K562 (cell line): ENCODE data around the gene CALU. TPM values are rescaled to one million over a fixed set of nuclear protein-coding genes. Genes with fewer than 3 reads are reported as not detected.

Experiments used
- ATAC-seq: fragments of 200-7000 bp; cut with Tn5 transposase; 3 replicates; pipeline ENCODE4 v1.9.1; 2020; ENCODE audit warnings: moderate library complexity
- BruUV-seq: library from RNA; stranded (reverse); fragments of 400-500 nt; replicated peaks from 2 replicates; lab custom pipeline; 2021; lab: Mats Ljungman, UMichigan
- CTCF ChIA-PET: fragments of 300-600 bp; formaldehyde crosslinking; extraction: SDS; loops from one replicate; lab custom pipeline; 2021; ENCODE audit warnings: low intra/inter-chr PET ratio; lab: Yijun Ruan, JAX
- POLR2A ChIA-PET: fragments of 300-600, 350-650 bp; sonication (Branson Sonifier 250); formaldehyde crosslinking; extraction: SDS; loops from one replicate; lab custom pipeline; 2021; ENCODE audit warnings: antibody characterized with exemption, inconsistent platforms; lab: Yijun Ruan, JAX
- DNase-seq, 4 experiments: peaks; one replicate each; pipeline versions ENCODE4 v3.0.0 to v3.0.0-alpha.2; 2011 to 2018; ENCODE audit warnings: low spot score in 3 of 4, mixed read lengths in 3 of 4; ENCODE audit errors: extremely low read depth in 1 of 4
- FAIRE-seq: peaks from 2 replicates; lab custom pipeline; 2011; peaks lifted over from hg19 to GRCh38; lab: Jason Lieb, UNC
- H2AFZ ChIP-seq: 2 replicates; pipeline ENCODE4 v1.6.0; 2011; ENCODE audit warnings: low read depth, low read length, control low read depth, inconsistent platforms
- H3K27ac ChIP-seq: fragments of 200-600 bp; 3 replicates; pipeline ENCODE4 v1.8.0; 2011; ENCODE audit warnings: low read depth, mild to moderate bottlenecking, control low read depth, inconsistent platforms, low read length, moderate library complexity, mixed read lengths; ENCODE audit errors: extremely low read depth
- H3K27me3 ChIP-seq, 2 experiments: fragments of 300-600 bp in 1 of 2; 2 replicates in 1 of 2; 3 replicates in 1 of 2; pipeline versions ENCODE4 v1.6.0 to v1.8.0; 2011; ENCODE audit warnings: inconsistent platforms in 2 of 2, low read length in 2 of 2, mild to moderate bottlenecking in 1 of 2, mixed read lengths in 1 of 2, moderate library complexity in 1 of 2; ENCODE audit not compliant: control insufficient read depth in 2 of 2, insufficient read depth in 2 of 2
- H3K36me3 ChIP-seq: fragments of 300-600 bp; 3 replicates; pipeline ENCODE4 v1.8.0; 2011; ENCODE audit warnings: mild to moderate bottlenecking, low read length, inconsistent platforms; ENCODE audit not compliant: control insufficient read depth, insufficient read depth
- H3K4me1 ChIP-seq, 2 experiments: fragments of 200-600 bp in 1 of 2; replicated peaks in 1 of 2; 2 replicates in 1 of 2; 3 replicates in 1 of 2; pipeline versions ENCODE4 v1.5.1 to v1.8.0; 2011; ENCODE audit warnings: inconsistent platforms in 2 of 2, low read length in 2 of 2, mild to moderate bottlenecking in 1 of 2, mixed read lengths in 1 of 2, moderate library complexity in 1 of 2; ENCODE audit not compliant: control insufficient read depth in 2 of 2, insufficient read depth in 2 of 2
- H3K4me2 ChIP-seq: 2 replicates; pipeline ENCODE4 v1.6.1; 2011; ENCODE audit warnings: low read length, control low read depth, inconsistent platforms, mixed read lengths; ENCODE audit not compliant: insufficient read depth
- H3K4me3 ChIP-seq: fragments of 200-600 bp; sonication (generic), shearing (Covaris generic); 2 replicates; pipeline ENCODE4 v1.5.1; 2016; ENCODE audit warnings: control low read depth, inconsistent platforms
- H3K79me2 ChIP-seq: fragments of 200-600 bp; 3 replicates; pipeline ENCODE4 v1.8.0; 2011; ENCODE audit warnings: low read length, inconsistent platforms; ENCODE audit not compliant: control insufficient read depth, insufficient read depth
- H3K9ac ChIP-seq, 2 experiments: 2 replicates each; pipeline versions ENCODE4 v1.6.0 to v1.6.1; 2011; ENCODE audit warnings: low read depth in 2 of 2, low read length in 2 of 2, control low read depth in 1 of 2, inconsistent platforms in 1 of 2, mild to moderate bottlenecking in 1 of 2, mixed read lengths in 1 of 2; ENCODE audit not compliant: insufficient read depth in 1 of 2
- H3K9me1 ChIP-seq: one replicate; pipeline ENCODE4 v1.6.0; 2011; ENCODE audit warnings: inconsistent platforms, mild to moderate bottlenecking, low read length, moderate library complexity; ENCODE audit not compliant: control insufficient read depth, insufficient read depth
- H3K9me3 ChIP-seq: replicated peaks from 2 replicates; pipeline ENCODE4 v1.5.1; 2011; ENCODE audit warnings: low read depth, low read length, inconsistent platforms; ENCODE audit not compliant: control insufficient read depth, insufficient read depth
- H4K20me1 ChIP-seq: replicated peaks from 2 replicates; pipeline ENCODE4 v1.6.1; 2011; ENCODE audit warnings: low read length, inconsistent platforms, mixed read lengths; ENCODE audit not compliant: control insufficient read depth, insufficient read depth
- CBFA2T2 ChIP-seq: fragments of 450-650 bp; conservative IDR thresholded peaks from 2 replicates; pipeline ENCODE4 v1.6.1; 2017; ENCODE audit warnings: mild to moderate bottlenecking
- MXI1 ChIP-seq: IDR thresholded peaks from 2 replicates; pipeline ENCODE4 v1.6.1; 2011; ENCODE audit warnings: low read depth, mild to moderate bottlenecking, improper control_type of control experiment, low read length
- NFE2L1 ChIP-seq: fragments of 450-650 bp; IDR thresholded peaks from 2 replicates; pipeline ENCODE4 v1.6.1; 2016; ENCODE audit warnings: missing genetic modification characterization, low read depth, mild to moderate bottlenecking, missing compliant biosample characterization, moderate library complexity, borderline replicate concordance
- PHF20 ChIP-seq: fragments of 450-650 bp; IDR thresholded peaks from 2 replicates; pipeline ENCODE4 v1.6.1; 2018; ENCODE audit not compliant: partially characterized antibody
- POLR3A ChIP-seq: IDR thresholded peaks from 2 replicates; pipeline ENCODE4 v1.6.1; 2011; ENCODE audit warnings: borderline replicate concordance, mild to moderate bottlenecking, moderate library complexity; ENCODE audit not compliant: insufficient read length, insufficient read depth; ENCODE audit errors: extremely low read depth
- RBM34 ChIP-seq: fragments of 200-400 bp; formaldehyde crosslinking; IDR thresholded peaks from 2 replicates; pipeline ENCODE4 v1.6.1; 2018; ENCODE audit warnings: low read length, borderline replicate concordance; ENCODE audit not compliant: insufficient read depth
- SNRNP70 ChIP-seq: fragments of 200-400 bp; formaldehyde crosslinking; optimal IDR thresholded peaks from 2 replicates; pipeline ENCODE3; 2017; ENCODE audit warnings: low read depth, low read length
- ZNF197 ChIP-seq: fragments of 200-800 bp; sonication (Bioruptor generic); IDR thresholded peaks from 2 replicates; pipeline ENCODE4 v1.6.1; 2016; ENCODE audit warnings: low read depth, missing genetic modification characterization, missing compliant biosample characterization
- ZNF384 ChIP-seq: IDR thresholded peaks from 2 replicates; pipeline ENCODE4 v1.6.1; 2012; ENCODE audit warnings: low read depth, low read length, improper control_type of control experiment
- ZNF584 ChIP-seq: fragments of 200-800 bp; sonication (Bioruptor generic); IDR thresholded peaks from 2 replicates; pipeline ENCODE4 v1.6.1; 2016; ENCODE audit warnings: low read depth, mild to moderate bottlenecking, missing genetic modification characterization, missing compliant biosample characterization
- WGBS: fragments of 100-300 bp; shearing (Covaris generic); methylation state at CpG from one replicate; pipeline ENCODE4 v1.1.6; 2016; ENCODE audit warnings: low coverage, mixed read lengths; ENCODE audit not compliant: insufficient coverage; ENCODE audit errors: missing lambda C conversion rate; 5-methylcytosine and 5-hydroxymethylcytosine counted together
- in situ Hi-C: fragments of 300-500 bp; cut with MboI; formaldehyde crosslinking; loops from 4 replicates; pipeline ENCODE4 v1.15.0; 2018; ENCODE audit warnings: inconsistent platforms, mixed read lengths
- intact Hi-C: fragments of 100-400 bp; cut with micrococcal nuclease; formaldehyde crosslinking; loops from 2 replicates; pipeline ENCODE4 v1.14.2; 2022
- polyA plus RNA-seq, 8 experiments: library from polyadenylated mRNA; depleted of rRNA in 4 of 8; stranded (reverse) in 5 of 8; unstranded in 3 of 8; fragments of >200 nt; fragmentation: Nextera tagmentation in 2 of 8; fragmentation: Illumina TruSeq in 1 of 8; extraction: Ambion mirVana in 2 of 8; extraction: Trizol in 1 of 8; gene quantifications; 2 replicates each; pipeline versions ENCODE4 v1.2.1 to v1.2.3, GENCODE V29; 2011 to 2014; ENCODE audit warnings: inconsistent platforms in 1 of 8, missing spikeins in 1 of 8
- total RNA-seq, 7 experiments: library from RNA; depleted of rRNA in 6 of 7; stranded (reverse); fragments of >200 nt in 6 of 7; fragmentation: Illumina TruSeq in 2 of 7; extraction: Trizol in 2 of 7; gene quantifications; 2 replicates each; pipeline versions ENCODE4 v1.2.1 to v1.2.3, GENCODE V29; 2011 to 2021; ENCODE audit warnings: low replicate concordance in 1 of 7
- TF ChIP-seq, protein P1 (sequence below): fragments of 450-650 bp; IDR thresholded peaks from 2 replicates; pipeline ENCODE4 v1.6.1; 2016
- TF ChIP-seq, protein P2 (sequence below): fragments of 450-650 bp; formaldehyde crosslinking; IDR thresholded peaks from 2 replicates; pipeline ENCODE4 v1.4.0; 2020; ENCODE audit warnings: mild to moderate bottlenecking, mixed read lengths
- TF ChIP-seq, protein P3 (sequence below): fragments of 250-450 bp; sonication (Bioruptor Pico); IDR thresholded peaks from 2 replicates; pipeline ENCODE4 v1.8.0; 2022; ENCODE audit warnings: moderate library complexity, mild to moderate bottlenecking, inconsistent platforms

CALU gene
- total and polyA plus RNA-seq, 9 of the 15 experiments (the other 6 are each of a cell fraction or from before 2014, with no cell fraction given) = 166 to 286 (median 215) TPM

DNA sequence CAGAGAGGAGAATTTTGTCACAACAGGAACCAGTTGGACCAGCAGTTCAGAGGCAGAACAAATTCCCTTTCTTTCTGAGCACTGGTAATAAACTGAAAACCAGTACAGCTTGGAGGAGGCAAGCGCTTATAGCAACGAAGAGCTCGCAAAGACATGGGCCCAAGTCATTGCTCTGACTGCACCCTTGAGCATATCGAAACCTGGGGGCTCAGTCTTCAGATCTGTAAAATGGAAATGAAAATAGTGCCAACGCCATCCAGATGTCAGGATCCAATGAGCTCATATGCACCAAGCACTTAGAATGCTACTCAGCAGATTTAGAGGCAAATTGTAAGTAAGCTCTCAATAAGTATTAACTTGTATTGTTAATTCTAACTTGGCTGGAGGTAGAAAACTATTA is 14.4 kb upstream of the CALU start (continued):
- TF ChIP-seq, protein P1, sequence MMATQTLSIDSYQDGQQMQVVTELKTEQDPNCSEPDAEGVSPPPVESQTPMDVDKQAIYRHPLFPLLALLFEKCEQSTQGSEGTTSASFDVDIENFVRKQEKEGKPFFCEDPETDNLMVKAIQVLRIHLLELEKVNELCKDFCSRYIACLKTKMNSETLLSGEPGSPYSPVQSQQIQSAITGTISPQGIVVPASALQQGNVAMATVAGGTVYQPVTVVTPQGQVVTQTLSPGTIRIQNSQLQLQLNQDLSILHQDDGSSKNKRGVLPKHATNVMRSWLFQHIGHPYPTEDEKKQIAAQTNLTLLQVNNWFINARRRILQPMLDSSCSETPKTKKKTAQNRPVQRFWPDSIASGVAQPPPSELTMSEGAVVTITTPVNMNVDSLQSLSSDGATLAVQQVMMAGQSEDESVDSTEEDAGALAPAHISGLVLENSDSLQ = no peak
- no peak for TF ChIP-seq RBM34
- no peak for TF ChIP-seq ZNF584 (CRISPR knock-in tag)

DNA sequence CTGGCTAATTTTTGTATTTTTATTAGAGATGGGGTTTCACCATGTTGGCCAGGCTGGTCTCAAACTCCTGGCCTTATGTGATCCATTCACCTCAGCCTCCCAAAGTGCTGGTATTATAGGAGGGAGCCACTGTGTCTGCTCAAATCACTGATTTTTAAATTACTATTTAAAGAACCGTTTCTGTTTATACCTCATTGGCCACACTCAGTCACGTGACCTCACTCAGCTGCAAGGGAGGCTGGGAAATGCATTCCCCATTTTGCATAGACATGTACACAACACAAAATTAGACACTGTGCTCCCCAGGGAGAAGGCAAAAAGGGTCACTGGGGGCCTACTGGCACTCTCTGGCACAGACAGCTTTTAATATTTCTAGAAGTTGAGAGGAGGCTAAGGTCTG is 13.6 kb upstream of the CALU start:
- H3K4me2 ChIP-seq = peak overlapping the region; percentile 1; the same call in 1 of the 2 replicates
- peaks cover 5 to 6% of the 10 kb centered on the region in 2 experiments; a peak in 1 of 5 replicates for H3K27me3 ChIP-seq
- H2AFZ ChIP-seq = peak overlapping the region; percentile 79
- WGBS = 31% methylated on average over 2 of the region's 2 CpGs
- peak in 3 of 4 experiments; percentile 52 to 76 (median 70) for DNase-seq
- intact Hi-C loops (no loop called here), in situ Hi-C loops (no loop called here)
- H4K20me1 ChIP-seq = no peaks in the 10 kb centered on the region
- H3K36me3 ChIP-seq = no peaks in the 10 kb centered on the region
- no peak overlapping the region for H3K4me3 ChIP-seq
- no peaks in the 10 kb centered on the region for H3K9me3 ChIP-seq
- no peak overlapping the region for H3K9ac ChIP-seq
- H3K4me1 ChIP-seq = 0 out of 5 replicates have a peak, but pooled peaks cover 0 to 4% of the 10 kb centered on the region in 2 experiments
- peak; percentile 67 for ATAC-seq
- BruUV-seq = no TSS peak
- ChIA-PET POLR2A (interaction anchor here (0.8 to 16.5 kb wide), 5 partner anchors 13 to 112 kb away, joined by 3 to 242 read pairs (median 5); partner anchors contain the start of gene CALU), CTCF (interaction anchor here (1.2 kb wide), 1 partner anchor 155 kb away, joined by 4 read pairs; no protein-coding TSS in a partner anchor)
- H3K27ac ChIP-seq = no peak overlapping the region
- no peaks in the 10 kb centered on the region for H3K79me2 ChIP-seq
- FAIRE-seq = no peak
- no peaks in the 10 kb centered on the region for H3K9me1 ChIP-seq
- TF ChIP-seq ZNF197 (CRISPR knock-in tag) = no peak
- TF ChIP-seq PHF20 = no peak
- no peak for TF ChIP-seq ZNF384
- no peak for TF ChIP-seq SNRNP70
- no peak for TF ChIP-seq NFE2L1 (tag)
- TF ChIP-seq, protein P2, sequence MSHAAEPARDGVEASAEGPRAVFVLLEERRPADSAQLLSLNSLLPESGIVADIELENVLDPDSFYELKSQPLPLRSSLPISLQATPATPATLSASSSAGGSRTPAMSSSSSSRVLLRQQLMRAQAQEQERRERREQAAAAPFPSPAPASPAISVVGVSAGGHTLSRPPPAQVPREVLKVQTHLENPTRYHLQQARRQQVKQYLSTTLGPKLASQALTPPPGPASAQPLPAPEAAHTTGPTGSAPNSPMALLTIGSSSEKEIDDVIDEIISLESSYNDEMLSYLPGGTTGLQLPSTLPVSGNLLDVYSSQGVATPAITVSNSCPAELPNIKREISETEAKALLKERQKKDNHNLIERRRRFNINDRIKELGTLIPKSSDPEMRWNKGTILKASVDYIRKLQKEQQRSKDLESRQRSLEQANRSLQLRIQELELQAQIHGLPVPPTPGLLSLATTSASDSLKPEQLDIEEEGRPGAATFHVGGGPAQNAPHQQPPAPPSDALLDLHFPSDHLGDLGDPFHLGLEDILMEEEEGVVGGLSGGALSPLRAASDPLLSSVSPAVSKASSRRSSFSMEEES = peak; percentile 88
- TF ChIP-seq, protein P3, sequence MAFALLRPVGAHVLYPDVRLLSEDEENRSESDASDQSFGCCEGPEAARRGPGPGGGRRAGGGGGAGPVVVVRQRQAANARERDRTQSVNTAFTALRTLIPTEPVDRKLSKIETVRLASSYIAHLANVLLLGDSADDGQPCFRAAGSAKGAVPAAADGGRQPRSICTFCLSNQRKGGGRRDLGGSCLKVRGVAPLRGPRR (CRISPR knock-in tag) = no peak
- no peak for TF ChIP-seq POLR3A
- no peak for TF ChIP-seq MXI1
- peak; percentile 75 for TF ChIP-seq CBFA2T2
